Rectal smooth muscle tissue (tissue), 1 donor: ENCODE data around the gene ARID5B.

ENCODE experiments used
- H3K27ac ChIP-seq: one replicate; pipeline ENCODE4 v1.7.0; 2013; ENCODE audit warnings: low read depth, low read length, inconsistent platforms
- H3K27me3 ChIP-seq: one replicate; pipeline ENCODE4 v1.7.0; 2013; ENCODE audit warnings: low read length; ENCODE audit not compliant: control insufficient read depth, insufficient read depth
- H3K36me3 ChIP-seq: one replicate; pipeline ENCODE4 v1.7.0; 2013; ENCODE audit warnings: low read length; ENCODE audit not compliant: control insufficient read depth, insufficient read depth
- H3K4me1 ChIP-seq: one replicate; pipeline ENCODE4 v1.7.0; 2013; ENCODE audit warnings: low read length; ENCODE audit not compliant: control insufficient read depth, insufficient read depth
- H3K4me3 ChIP-seq: one replicate; pipeline ENCODE4 v1.7.0; 2013; ENCODE audit warnings: low read length
- H3K9ac ChIP-seq: one replicate; pipeline ENCODE4 v1.7.0; 2013; ENCODE audit warnings: low read length

ARID5B gene

GRCh38 chr10:62071846-62072281, 170.4 kb downstream of the ARID5B start:
- Histone ChIP-seq H3K27ac (no peak overlapping the region), H3K4me3 (no peak overlapping the region), H3K9ac (no peak overlapping the region), H3K36me3 (peaks cover 15% of the 10 kb centered on the region), H3K27me3 (no peaks in the 10 kb centered on the region), H3K4me1 (peaks cover 18% of the 10 kb centered on the region)

- H3K27me3 ChIP-seq, result no peaks in the 10 kb centered on the region
- no peak overlapping the region for H3K27ac ChIP-seq
- peaks cover 20% of the 10 kb centered on the region for H3K4me1 ChIP-seq
- H3K36me3 ChIP-seq, result peaks cover 10% of the 10 kb centered on the region
- no peak overlapping the region for H3K4me3 ChIP-seq
- no peak overlapping the region for H3K9ac ChIP-seq
These were observed 171.4 kb downstream of the ARID5B start for GRCh38 chr10:62072901-62073300.

GRCh38 chr10:62073429-62073828, 171.9 kb downstream of the ARID5B start:
- peaks cover 10% of the 10 kb centered on the region for H3K36me3 ChIP-seq
- H3K4me1 ChIP-seq, result peaks cover 20% of the 10 kb centered on the region
- no peaks in the 10 kb centered on the region for H3K27me3 ChIP-seq
- H3K4me3 ChIP-seq, result no peak overlapping the region
- no peak overlapping the region for H3K27ac ChIP-seq
- no peak overlapping the region for H3K9ac ChIP-seq

GRCh38 chr10:62075414-62075813, 173.9 kb downstream of the ARID5B start:
- Histone ChIP-seq H3K4me1 (peaks cover 20% of the 10 kb centered on the region), H3K9ac (no peak overlapping the region), H3K36me3 (peaks cover 13% of the 10 kb centered on the region), H3K4me3 (no peak overlapping the region), H3K27me3 (no peaks in the 10 kb centered on the region), H3K27ac (no peak overlapping the region)

GRCh38 chr10:62075912-62076311, 174.4 kb downstream of the ARID5B start:
- peaks cover 22% of the 10 kb centered on the region for H3K4me1 ChIP-seq
- H3K4me3 ChIP-seq, result no peak overlapping the region
- no peak overlapping the region for H3K9ac ChIP-seq
- H3K27me3 ChIP-seq, result no peaks in the 10 kb centered on the region
- H3K36me3 ChIP-seq, result peaks cover 13% of the 10 kb centered on the region
- H3K27ac ChIP-seq, result no peak overlapping the region

GRCh38 chr10:62076891-62077290, 175.4 kb downstream of the ARID5B start:
- Histone ChIP-seq H3K9ac (no peak overlapping the region), H3K4me1 (peaks cover 31% of the 10 kb centered on the region), H3K4me3 (no peak overlapping the region), H3K36me3 (peaks cover 12% of the 10 kb centered on the region), H3K27me3 (no peaks in the 10 kb centered on the region), H3K27ac (peak overlapping the region; percentile 52)

GRCh38 chr10:62077330-62078015, 176.0 kb downstream of the ARID5B start:
- peaks cover 36% of the 10 kb centered on the region for H3K4me1 ChIP-seq
- H3K9ac ChIP-seq, result no peak overlapping the region
- peaks cover 6% of the 10 kb centered on the region for H3K36me3 ChIP-seq
- H3K4me3 ChIP-seq, result no peak overlapping the region
- H3K27me3 ChIP-seq, result no peaks in the 10 kb centered on the region
- no peak overlapping the region for H3K27ac ChIP-seq

- Histone ChIP-seq H3K9ac (no peak overlapping the region), H3K4me3 (no peak overlapping the region), H3K27ac (peak overlapping the region; percentile 46), H3K36me3 (peaks cover 5% of the 10 kb centered on the region), H3K27me3 (no peaks in the 10 kb centered on the region), H3K4me1 (peaks cover 40% of the 10 kb centered on the region)
These were observed 178.5 kb downstream of the ARID5B start for GRCh38 chr10:62079885-62080559.

GRCh38 chr10:62080905-62081304, 179.4 kb downstream of the ARID5B start:
- peaks cover 9% of the 10 kb centered on the region for H3K36me3 ChIP-seq
- peaks cover 39% of the 10 kb centered on the region for H3K4me1 ChIP-seq
- H3K4me3 ChIP-seq, result peak overlapping the region; percentile 6
- H3K27ac ChIP-seq, result peak overlapping the region; percentile 46
- no peak overlapping the region for H3K9ac ChIP-seq
- no peaks in the 10 kb centered on the region for H3K27me3 ChIP-seq

- H3K27me3 ChIP-seq, result no peaks in the 10 kb centered on the region
- H3K9ac ChIP-seq, result no peak overlapping the region
- peak overlapping the region; percentile 47 for H3K27ac ChIP-seq
- peaks cover 10% of the 10 kb centered on the region for H3K36me3 ChIP-seq
- peaks cover 37% of the 10 kb centered on the region for H3K4me1 ChIP-seq
- no peak overlapping the region for H3K4me3 ChIP-seq
These were observed 180.1 kb downstream of the ARID5B start for GRCh38 chr10:62081341-62082270.

- Histone ChIP-seq H3K27ac (peak overlapping the region; percentile 47), H3K36me3 (peaks cover 7% of the 10 kb centered on the region), H3K27me3 (no peaks in the 10 kb centered on the region), H3K4me1 (peaks cover 33% of the 10 kb centered on the region), H3K4me3 (peak overlapping the region; percentile 30), H3K9ac (peak overlapping the region; percentile 21)
These were observed 180.8 kb downstream of the ARID5B start for GRCh38 chr10:62082271-62082656.

- Histone ChIP-seq H3K9ac (peak overlapping the region; percentile 21), H3K4me3 (peak overlapping the region; percentile 30), H3K4me1 (peaks cover 33% of the 10 kb centered on the region)
These were observed 181.4 kb downstream of the ARID5B start for GRCh38 chr10:62082729-62083411.

More at GRCh38 chr10:62082729-62083411, 181.4 kb downstream of the ARID5B start:
- no peaks in the 10 kb centered on the region for H3K27me3 ChIP-seq
- peaks cover 7% of the 10 kb centered on the region for H3K36me3 ChIP-seq
- peak overlapping the region; percentile 47 for H3K27ac ChIP-seq
